GM21717 (cell line): ENCODE data around the gene TMEM178B.

ENCODE experiments used
- ATAC-seq: cut with Tn5 transposase; IDR thresholded peaks from one replicate; pipeline ENCODE4 v1.9.1; 2021; ENCODE audit warnings: mild to moderate bottlenecking, moderate library complexity; ENCODE audit not compliant: unreplicated experiment

TMEM178B gene

GRCh38 chr7:141511676-141512396 is 438.0 kb downstream of the TMEM178B start:
- no peak for ATAC-seq

GRCh38 chr7:141512597-141512996 is 438.7 kb downstream of the TMEM178B start:
- ATAC-seq, result no peak

- ATAC-seq, result no peak
Measured at GRCh38 chr7:141513720-141514119, 439.9 kb downstream of the TMEM178B start.

- ATAC-seq, result no peak
Measured at GRCh38 chr7:141515941-141516340, 442.1 kb downstream of the TMEM178B start.

- no peak for ATAC-seq
Measured at GRCh38 chr7:141519623-141520022, 445.8 kb downstream of the TMEM178B start.

- no peak for ATAC-seq
Measured at GRCh38 chr7:141522657-141523342, 448.9 kb downstream of the TMEM178B start.

- no peak for ATAC-seq
Measured at GRCh38 chr7:141525973-141526514, 452.2 kb downstream of the TMEM178B start.

GRCh38 chr7:141527076-141527475 is 453.2 kb downstream of the TMEM178B start:
- no peak for ATAC-seq

- no peak for ATAC-seq
Measured at GRCh38 chr7:141528399-141528798, 454.5 kb downstream of the TMEM178B start.
